Fibroblast of lung (primary cell): ENCODE results near the gene MRTFA. TPM values are rescaled to one million over a fixed set of nuclear protein-coding genes. Genes with fewer than 3 reads are reported as not detected.

Experiments used
- DNase-seq, 2 donors: peaks; one replicate each; pipeline versions ENCODE4 v3.0.0 to v3.0.0-alpha.2; 2010; ENCODE audit warnings: low read depth in 2 of 2
- H2AFZ ChIP-seq: 2 replicates; pipeline ENCODE4 v1.5.1; 2012; ENCODE audit warnings: low read length, control low read depth, inconsistent platforms
- H3K27ac ChIP-seq: 2 replicates; pipeline ENCODE4 v1.5.1; 2011; ENCODE audit warnings: low read length, control low read depth; ENCODE audit not compliant: insufficient read depth
- H3K27me3 ChIP-seq: 2 replicates; pipeline ENCODE4 v1.5.1; 2011; ENCODE audit warnings: mild to moderate bottlenecking, low read length; ENCODE audit not compliant: control insufficient read depth, insufficient read depth
- H3K36me3 ChIP-seq: 2 replicates; pipeline ENCODE4 v1.5.1; 2011; ENCODE audit warnings: low read length; ENCODE audit not compliant: control insufficient read depth, insufficient read depth
- H3K4me1 ChIP-seq: 2 replicates; pipeline ENCODE4 v1.5.1; 2011; ENCODE audit warnings: low read length; ENCODE audit not compliant: control insufficient read depth, insufficient read depth; ENCODE audit errors: extremely low read depth
- H3K4me2 ChIP-seq: 2 replicates; pipeline ENCODE4 v1.5.1; 2011; ENCODE audit warnings: low read length, control low read depth; ENCODE audit not compliant: insufficient read depth; ENCODE audit errors: extremely low read depth
- H3K4me3 ChIP-seq, 4 experiments: fragments of 200-600 bp in 1 of 4; sonication (generic) in 1 of 4; replicated peaks in 1 of 4; 2 replicates each; pipeline ENCODE4 v1.5.1; 2011 to 2016; ENCODE audit warnings: low read length in 4 of 4, low read depth in 3 of 4, mild to moderate bottlenecking in 3 of 4, control low read depth in 2 of 4, inconsistent platforms in 1 of 4, mixed read lengths in 1 of 4; ENCODE audit not compliant: insufficient read depth in 1 of 4; ENCODE audit errors: control extremely low read depth in 1 of 4
- H3K79me2 ChIP-seq: 2 replicates; pipeline ENCODE4 v1.5.1; 2012; ENCODE audit warnings: mild to moderate bottlenecking, low read length, inconsistent platforms; ENCODE audit not compliant: control insufficient read depth, insufficient read depth
- H3K9ac ChIP-seq: 2 replicates; pipeline ENCODE4 v1.5.1; 2011; ENCODE audit warnings: mild to moderate bottlenecking, low read length, control low read depth; ENCODE audit not compliant: insufficient read depth
- H3K9me3 ChIP-seq: 2 replicates; pipeline ENCODE4 v1.5.1; 2012; ENCODE audit warnings: low read depth, low read length; ENCODE audit not compliant: control insufficient read depth, insufficient read depth
- H4K20me1 ChIP-seq: 2 replicates; pipeline ENCODE4 v1.5.1; 2011; ENCODE audit warnings: low read length; ENCODE audit not compliant: control insufficient read depth, insufficient read depth; ENCODE audit errors: extremely low read depth
- CTCF ChIP-seq, 2 donors: IDR thresholded peaks in 1 of 2; conservative IDR thresholded peaks in 1 of 2; 1 replicate in 1 of 2; 2 replicates in 1 of 2; pipeline ENCODE4 v1.5.1; 2011 to 2012; ENCODE audit warnings: low read length in 2 of 2, control low read depth in 1 of 2, inconsistent platforms in 1 of 2, low read depth in 1 of 2, mild to moderate bottlenecking in 1 of 2
- EZH2 ChIP-seq: IDR thresholded peaks from 2 replicates; pipeline ENCODE4 v1.5.1; 2012; ENCODE audit warnings: low read length, control low read depth, mild to moderate bottlenecking; ENCODE audit errors: missing control alignments
- polyA plus RNA-seq, 2 donors: library from polyadenylated mRNA; depleted of rRNA in 1 of 2; stranded (reverse) in 1 of 2; unstranded in 1 of 2; fragments of >200 nt; gene quantifications; 2 replicates each; pipeline ENCODE4 v1.2.1, GENCODE V29; 2011 to 2012; ENCODE audit warnings: missing spikeins in 1 of 2
- total RNA-seq: library from RNA; depleted of rRNA; stranded (reverse); fragments of >200 nt; gene quantifications from 2 replicates; pipeline ENCODE4 v1.2.1, GENCODE V29; 2014

MRTFA gene
- total and polyA plus RNA-seq, 2 donors (not counting 1 experiment from before 2014, with no cell fraction given) = 7.6 to 23.0 TPM

GRCh38 chr22:40421082-40421350 lies 215.5 kb downstream of the MRTFA start:
- TF ChIP-seq EZH2 = no peak
- TF ChIP-seq CTCF (conservative IDR thresholded peaks at IDR 0.05 in 1 of 2, IDR thresholded peaks at IDR 0.05 in 1 of 2; ENCODE audit: low read depth in 1 of 2, low read length in 2 of 2) = no peak
- Histone ChIP-seq H3K9me3 (no peaks in the 10 kb centered on the region), H3K4me1 (no peaks in the 10 kb centered on the region), H3K79me2 (no peaks in the 10 kb centered on the region), H3K27ac (no peak overlapping the region), H2AFZ (no peak overlapping the region), H3K4me2 (no peak overlapping the region), H3K27me3 (no peaks in the 10 kb centered on the region), H3K4me3 (no peak overlapping the region), H3K9ac (no peak overlapping the region), H4K20me1 (no peaks in the 10 kb centered on the region), H3K36me3 (peaks cover 41% of the 10 kb centered on the region)
- no peak for DNase-seq

- H3K79me2 ChIP-seq = no peaks in the 10 kb centered on the region
- no peak overlapping the region for H3K4me3 ChIP-seq
- H3K9me3 ChIP-seq = no peaks in the 10 kb centered on the region
- H3K9ac ChIP-seq = no peak overlapping the region
- H4K20me1 ChIP-seq = no peaks in the 10 kb centered on the region
- H3K4me1 ChIP-seq = no peaks in the 10 kb centered on the region
- no peaks in the 10 kb centered on the region for H3K27me3 ChIP-seq
- H3K27ac ChIP-seq = no peak overlapping the region
- DNase-seq = no peak
- H3K4me2 ChIP-seq = no peak overlapping the region
- no peak overlapping the region for H2AFZ ChIP-seq
- TF ChIP-seq EZH2 = no peak
- peaks cover 42% of the 10 kb centered on the region for H3K36me3 ChIP-seq
These were observed 216.0 kb downstream of the MRTFA start for GRCh38 chr22:40420341-40421081.

GRCh38 chr22:40419718-40420117 lies 216.8 kb downstream of the MRTFA start:
- no peak overlapping the region for H2AFZ ChIP-seq
- H3K27ac ChIP-seq = no peak overlapping the region
- H3K4me2 ChIP-seq = no peak overlapping the region
- TF ChIP-seq CTCF (conservative IDR thresholded peaks at IDR 0.05 in 1 of 2, IDR thresholded peaks at IDR 0.05 in 1 of 2; ENCODE audit: low read depth in 1 of 2, low read length in 2 of 2) (no peak), EZH2 (no peak)
- no peak for DNase-seq
- no peaks in the 10 kb centered on the region for H4K20me1 ChIP-seq
- H3K27me3 ChIP-seq = no peaks in the 10 kb centered on the region
- no peaks in the 10 kb centered on the region for H3K9me3 ChIP-seq
- no peak overlapping the region for H3K4me3 ChIP-seq
- no peak overlapping the region for H3K9ac ChIP-seq
- peaks cover 37% of the 10 kb centered on the region for H3K36me3 ChIP-seq
- H3K4me1 ChIP-seq = peaks cover 5% of the 10 kb centered on the region
- no peaks in the 10 kb centered on the region for H3K79me2 ChIP-seq
